Measurements from ENCODE around the gene DMTF1. TPM values are rescaled to one million over a fixed set of nuclear protein-coding genes. Genes with fewer than 3 reads are reported as not detected.
A peak's percentile ranks its signal among the peaks of the same experiment; 100 is the strongest.

The DMTF1 gene
- total RNA-seq, 2 donors from 2014 or later: 30.7 to 100 TPM

DNA sequence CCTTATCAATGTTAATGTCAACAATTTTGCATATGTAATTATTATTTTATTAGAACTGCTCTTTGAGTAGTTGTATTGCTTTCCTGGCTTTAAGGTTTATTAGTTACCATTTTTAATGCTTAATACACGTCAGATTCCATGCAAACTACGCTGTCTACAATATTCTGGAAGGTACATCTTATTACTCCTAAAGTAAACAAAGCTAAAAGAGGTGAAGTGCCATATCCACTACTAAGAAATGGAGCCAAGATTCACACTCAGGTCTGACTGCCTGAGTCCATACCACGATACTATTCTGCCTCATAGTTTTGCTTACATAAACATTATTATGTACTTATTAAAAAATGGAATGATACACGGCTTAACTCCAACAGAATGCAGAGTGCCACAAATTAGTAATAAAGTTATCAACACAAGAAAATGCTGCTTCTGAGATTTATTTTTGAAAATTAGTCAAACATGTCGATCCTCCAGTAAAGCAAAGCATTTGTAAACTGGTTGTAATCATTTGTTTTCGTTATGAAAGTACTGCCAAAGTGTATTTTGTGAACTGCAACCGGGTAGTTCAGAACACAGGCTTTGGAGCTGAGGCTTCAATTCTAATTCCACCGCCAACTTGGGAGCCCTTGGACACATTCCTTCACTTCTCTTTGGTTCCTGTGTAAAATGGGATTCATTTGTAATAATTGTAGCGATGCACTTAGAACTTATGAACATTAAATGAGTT is 1.1 kb upstream of the DMTF1 start:
- DNase-seq (ENCODE audit: low spot score): no peak
- Histone ChIP-seq H3K4me1 (replicated peaks) (no peaks in the 10 kb centered on the region), H3K9me3 (no peaks in the 10 kb centered on the region), H3K27ac (peak overlapping the region; percentile 97 to 99), H3K36me3 (no peaks in the 10 kb centered on the region), H3K4me3 (peak overlapping the region in 1 of 2 donors; percentile 66), H3K27me3 (replicated peaks; ENCODE audit: insufficient read depth) (no peaks in the 10 kb centered on the region)
- intact Hi-C loops (cut with DNase I): loop anchor here (5.0 kb wide), 1 partner anchor 71 kb away; no protein-coding TSS in a partner anchor
- TF ChIP-seq, protein P1, sequence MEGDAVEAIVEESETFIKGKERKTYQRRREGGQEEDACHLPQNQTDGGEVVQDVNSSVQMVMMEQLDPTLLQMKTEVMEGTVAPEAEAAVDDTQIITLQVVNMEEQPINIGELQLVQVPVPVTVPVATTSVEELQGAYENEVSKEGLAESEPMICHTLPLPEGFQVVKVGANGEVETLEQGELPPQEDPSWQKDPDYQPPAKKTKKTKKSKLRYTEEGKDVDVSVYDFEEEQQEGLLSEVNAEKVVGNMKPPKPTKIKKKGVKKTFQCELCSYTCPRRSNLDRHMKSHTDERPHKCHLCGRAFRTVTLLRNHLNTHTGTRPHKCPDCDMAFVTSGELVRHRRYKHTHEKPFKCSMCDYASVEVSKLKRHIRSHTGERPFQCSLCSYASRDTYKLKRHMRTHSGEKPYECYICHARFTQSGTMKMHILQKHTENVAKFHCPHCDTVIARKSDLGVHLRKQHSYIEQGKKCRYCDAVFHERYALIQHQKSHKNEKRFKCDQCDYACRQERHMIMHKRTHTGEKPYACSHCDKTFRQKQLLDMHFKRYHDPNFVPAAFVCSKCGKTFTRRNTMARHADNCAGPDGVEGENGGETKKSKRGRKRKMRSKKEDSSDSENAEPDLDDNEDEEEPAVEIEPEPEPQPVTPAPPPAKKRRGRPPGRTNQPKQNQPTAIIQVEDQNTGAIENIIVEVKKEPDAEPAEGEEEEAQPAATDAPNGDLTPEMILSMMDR (IDR thresholded peaks at IDR 0.05): no peak
- TF ChIP-seq POLR2AphosphoS5 (IDR thresholded peaks at IDR 0.05) (no peak), POLR2A (IDR thresholded peaks at IDR 0.05) (no peak)
- WGBS: 15% methylated on average over 9 of the region's 9 CpGs

DNA sequence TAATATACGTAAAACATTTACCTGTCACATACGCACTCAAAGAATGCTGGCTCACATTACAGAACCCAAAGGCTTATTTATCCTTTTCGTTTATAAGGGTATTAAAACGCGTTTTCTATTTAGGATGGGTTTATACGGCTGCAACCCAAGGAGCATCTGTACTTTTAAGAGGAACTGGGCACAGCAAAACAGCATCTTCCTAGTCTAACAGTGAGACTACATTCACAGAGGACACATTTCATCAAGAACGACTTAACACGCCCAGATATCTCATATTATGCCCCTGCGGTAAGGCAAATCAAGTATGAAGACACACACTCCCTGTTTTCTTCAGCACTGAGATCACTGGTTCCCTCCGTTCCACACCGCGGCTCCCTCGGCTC is 533 bp upstream of the DMTF1 start:
- TF ChIP-seq, protein P1 (IDR thresholded peaks at IDR 0.05): no peak
- TF ChIP-seq POLR2A (IDR thresholded peaks at IDR 0.05) (no peak), POLR2AphosphoS5 (IDR thresholded peaks at IDR 0.05) (no peak)
- no peaks in the 10 kb centered on the region for H3K27me3 ChIP-seq (replicated peaks; ENCODE audit: insufficient read depth)
- intact Hi-C loops (cut with DNase I): loop anchor here (5.0 kb wide), 1 partner anchor 71 kb away; no protein-coding TSS in a partner anchor
- peak overlapping the region; percentile 97 to 99 for H3K27ac ChIP-seq
- no peaks in the 10 kb centered on the region for H3K4me1 ChIP-seq (replicated peaks)
- 1% methylated on average over 13 of the region's 13 CpGs for WGBS
- H3K36me3 ChIP-seq: no peaks in the 10 kb centered on the region
- no peak for DNase-seq (ENCODE audit: low spot score)
- no peaks in the 10 kb centered on the region for H3K9me3 ChIP-seq
- H3K4me3 ChIP-seq: peak overlapping the region; percentile 66 to 88

DNA sequence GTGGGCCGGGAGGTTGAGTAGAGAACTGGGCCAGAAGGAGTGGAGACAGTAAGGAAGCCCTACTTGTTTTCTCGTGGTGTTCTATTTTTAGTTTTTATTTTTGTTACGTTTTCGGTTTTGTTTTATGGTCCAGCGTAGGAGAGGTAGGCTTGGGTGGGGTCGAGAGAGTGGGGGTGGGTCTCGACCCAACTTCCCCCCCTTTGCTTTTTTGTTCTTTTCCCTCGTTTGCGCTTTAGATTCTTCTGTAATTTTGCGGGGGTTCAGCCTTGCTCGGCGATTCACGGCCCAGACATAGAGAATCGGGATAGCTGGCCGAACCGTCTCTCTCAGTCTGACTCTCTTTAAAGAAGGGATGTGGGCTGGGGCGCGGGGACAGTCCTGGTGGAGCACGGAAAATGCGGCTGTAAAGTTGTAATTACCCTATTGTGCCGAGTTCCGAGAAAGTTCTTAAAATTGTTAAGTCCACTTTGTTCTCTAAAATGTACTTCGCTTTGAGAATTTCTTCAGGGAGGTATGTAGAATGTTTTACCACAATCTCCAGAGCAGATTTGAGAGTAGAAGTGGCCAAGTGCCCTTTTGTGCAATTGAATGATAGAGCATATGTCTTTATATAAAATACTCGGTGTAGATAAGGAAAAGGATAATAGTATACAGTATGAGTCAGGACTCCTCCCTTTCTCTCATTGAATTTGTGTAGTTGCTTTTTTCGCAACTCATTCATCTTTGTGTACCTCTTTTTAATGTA is 816 bp downstream of the DMTF1 start:
- TF ChIP-seq, protein P1 (IDR thresholded peaks at IDR 0.05): no peak
- no peak for TF ChIP-seq POLR2AphosphoS5 (IDR thresholded peaks at IDR 0.05)
- no peak for TF ChIP-seq POLR2A (IDR thresholded peaks at IDR 0.05)
- no peaks in the 10 kb centered on the region for H3K4me1 ChIP-seq (replicated peaks)
- intact Hi-C loops (cut with DNase I): loop anchor here (5.0 kb wide), 1 partner anchor 69 kb away; no protein-coding TSS in a partner anchor

DNA sequence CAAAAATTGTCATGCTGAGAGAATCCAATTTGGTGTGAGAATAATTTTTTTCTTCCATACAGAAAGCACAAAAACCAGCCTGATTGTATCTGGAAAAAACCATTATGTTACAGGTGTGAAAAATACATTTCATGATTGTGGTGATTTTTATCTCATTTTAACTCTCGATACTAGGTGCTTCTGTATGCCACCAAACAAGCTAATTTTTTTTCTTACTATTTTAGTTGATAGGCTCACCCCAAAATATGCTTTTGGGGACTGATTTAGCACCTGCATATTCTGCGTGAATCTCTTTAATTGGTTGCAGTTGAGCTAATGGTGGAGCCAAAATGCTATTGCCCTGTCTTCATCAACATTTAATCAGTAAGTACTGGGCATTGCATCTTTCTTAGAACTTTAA is 1.9 kb downstream of the DMTF1 start:
- Histone ChIP-seq H3K36me3 (no peaks in the 10 kb centered on the region), H3K27ac (peak overlapping the region in 1 of 2 donors; percentile 97), H3K4me1 (replicated peaks) (no peaks in the 10 kb centered on the region), H3K4me3 (peak overlapping the region in 1 of 2 donors; percentile 66), H3K9me3 (no peaks in the 10 kb centered on the region), H3K27me3 (replicated peaks; ENCODE audit: insufficient read depth) (no peaks in the 10 kb centered on the region)
- 49% methylated on average over 2 of the region's 2 CpGs for WGBS
- intact Hi-C loops (cut with DNase I): loop anchor here (5.0 kb wide), 1 partner anchor 68 kb away; no protein-coding TSS in a partner anchor
- DNase-seq (ENCODE audit: low spot score): no peak
- no peak for TF ChIP-seq POLR2AphosphoS5 (IDR thresholded peaks at IDR 0.05)
- TF ChIP-seq POLR2A (IDR thresholded peaks at IDR 0.05): no peak
- TF ChIP-seq, protein P1 (IDR thresholded peaks at IDR 0.05): no peak

More for the DNA sequence above, 816 bp downstream of the DMTF1 start:
- WGBS: under 1% methylated on average over 25 of the region's 25 CpGs
- Histone ChIP-seq H3K9me3 (no peaks in the 10 kb centered on the region), H3K4me3 (peak overlapping the region; percentile 66 to 88), H3K36me3 (no peaks in the 10 kb centered on the region), H3K27me3 (replicated peaks; ENCODE audit: insufficient read depth) (no peaks in the 10 kb centered on the region), H3K27ac (peak overlapping the region; percentile 97 to 99)
- DNase-seq (ENCODE audit: low spot score): peak; percentile 24
